ENCODE measurements around the gene RABEP2.
"Not testable (repeated sequence)": the region's sequence is repeated elsewhere in the genome, so short reads cannot be mapped to it uniquely, and the experiment has no call there.

Gene RABEP2

DNA sequence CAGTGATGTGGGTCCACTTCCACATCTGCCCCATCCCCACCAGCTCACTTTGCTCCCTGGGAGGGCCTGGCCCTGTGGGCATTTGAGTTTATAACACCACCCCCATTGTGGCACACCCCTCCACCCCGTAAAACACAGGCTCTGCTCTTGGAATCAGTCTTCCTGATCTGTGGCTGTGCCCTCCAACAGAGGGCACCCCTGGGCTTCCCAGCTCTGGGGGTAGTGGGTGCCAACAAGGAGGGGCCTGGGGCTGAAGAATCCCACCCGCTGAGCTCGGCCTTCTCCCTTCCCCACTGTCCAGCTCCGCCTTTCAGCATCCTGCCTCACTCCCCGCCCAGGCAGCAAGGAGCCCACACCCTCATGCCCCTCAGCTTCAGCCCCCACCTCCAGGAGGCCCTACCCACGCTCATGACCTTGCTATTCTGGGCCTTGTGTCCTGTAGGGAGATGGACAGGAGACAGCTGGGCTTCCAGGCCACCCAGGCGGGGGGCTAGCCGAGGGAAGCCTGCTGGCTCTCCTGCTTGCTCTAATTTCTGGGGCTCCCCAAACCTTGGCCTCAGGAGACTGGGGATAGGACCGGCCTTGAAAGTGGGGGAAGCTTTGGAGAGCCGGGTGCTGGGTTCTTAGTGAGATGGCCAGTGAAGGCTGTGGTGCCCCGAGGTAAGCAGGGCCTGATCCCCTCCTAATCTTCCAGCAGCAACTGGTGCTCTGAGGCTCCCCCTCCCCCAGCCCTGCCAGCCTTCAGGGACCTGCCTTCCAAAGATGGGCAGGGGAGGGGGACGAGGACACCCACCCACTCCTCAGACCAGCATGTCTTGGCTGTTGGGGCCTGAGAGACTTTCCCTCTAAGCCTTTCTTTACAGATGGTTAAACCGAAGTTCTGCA lies 49.7 kb downstream of the RABEP2 start:
- Mint-ChIP-seq H3K27me3 (no peaks in the 10 kb centered on the region), H3K27ac (peak overlapping the region; percentile 76), H3K36me3 (peaks cover 24 to 39% of the 10 kb centered on the region in 2 donors), H3K4me3 (no peak overlapping the region), H3K9me3 (no peaks in the 10 kb centered on the region), H3K4me1 (peaks cover 23 to 48% of the 10 kb centered on the region in 2 donors)
- ATAC-seq (replicated peaks) (no peak), DNase-seq (no peak)

GRCh38 chr16:28874406-28874805 lies 50.6 kb downstream of the RABEP2 start:
- ATAC-seq (replicated peaks) (no peak), DNase-seq (no peak)
- H3K36me3 Mint-ChIP-seq: peaks cover 33 to 48% of the 10 kb centered on the region in 2 donors
- no peaks in the 10 kb centered on the region for H3K9me3 Mint-ChIP-seq
- no peak overlapping the region for H3K4me3 Mint-ChIP-seq
- H3K4me1 Mint-ChIP-seq: peaks cover 25 to 44% of the 10 kb centered on the region in 2 donors
- no peaks in the 10 kb centered on the region for H3K27me3 Mint-ChIP-seq
- peak overlapping the region; percentile 37 for H3K27ac Mint-ChIP-seq

DNA sequence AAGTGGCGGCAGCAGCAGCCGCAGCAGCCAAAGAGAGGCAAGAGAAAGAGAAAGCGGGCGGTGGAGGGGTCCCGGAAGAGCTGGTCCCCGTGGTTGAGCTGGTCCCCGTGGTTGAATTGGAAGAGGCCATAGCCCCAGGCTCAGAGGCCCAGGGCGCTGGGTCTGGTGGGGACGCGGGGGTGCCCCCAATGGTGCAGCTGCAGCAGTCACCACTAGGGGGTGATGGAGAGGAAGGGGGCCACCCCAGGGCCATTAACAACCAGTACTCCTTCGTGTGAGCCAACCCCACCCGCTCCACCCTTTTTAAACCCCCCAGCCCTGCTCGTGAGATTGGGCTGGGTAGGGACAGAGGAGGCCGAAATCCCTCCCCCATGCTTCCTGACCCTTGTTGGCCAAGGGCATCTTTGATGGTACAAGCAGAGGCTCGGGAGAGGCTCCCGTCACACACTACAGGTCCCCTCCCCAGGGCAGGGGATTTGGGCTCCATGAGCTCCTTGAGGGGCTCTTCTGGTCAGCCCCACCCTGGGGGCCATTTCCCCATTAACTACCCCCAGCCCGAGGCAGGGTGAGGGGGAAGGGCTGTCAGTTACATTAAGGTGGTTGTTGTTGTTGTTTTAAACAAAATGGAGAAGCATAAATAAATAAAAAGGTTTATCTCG lies 51.4 kb downstream of the RABEP2 start:
- no peaks in the 10 kb centered on the region for H3K9me3 Mint-ChIP-seq
- H3K27me3 Mint-ChIP-seq: no peaks in the 10 kb centered on the region
- H3K4me1 Mint-ChIP-seq: peaks cover 19 to 37% of the 10 kb centered on the region in 2 donors
- peaks cover 34 to 56% of the 10 kb centered on the region in 2 donors for H3K36me3 Mint-ChIP-seq
- no peak overlapping the region for H3K4me3 Mint-ChIP-seq
- H3K27ac Mint-ChIP-seq: peak overlapping the region; percentile 57
- peak; percentile 23 for DNase-seq
- peak; percentile 76 to 78 for ATAC-seq (replicated peaks)

DNA sequence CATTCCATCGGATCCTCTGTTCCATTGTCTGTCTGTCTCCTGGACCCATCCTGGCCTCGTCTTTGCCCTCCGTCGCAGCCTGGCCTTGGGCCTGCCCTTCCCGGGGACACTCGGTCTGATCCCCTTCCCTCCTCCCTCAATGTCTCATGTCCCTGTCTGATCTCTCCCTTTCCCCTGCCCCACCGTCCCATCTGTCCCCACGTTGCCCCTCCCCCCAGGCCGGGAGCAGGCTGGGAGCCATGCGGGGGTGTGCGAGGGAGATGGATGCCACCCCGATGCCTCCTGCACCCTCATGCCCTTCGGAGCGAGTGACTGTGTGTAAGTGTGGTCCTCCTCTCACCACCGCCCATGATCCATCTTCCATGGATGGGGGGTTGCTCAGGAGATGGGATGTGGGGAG lies 52.1 kb downstream of the RABEP2 start:
- no peaks in the 10 kb centered on the region for H3K9me3 Mint-ChIP-seq
- DNase-seq (no peak), ATAC-seq (replicated peaks) (no peak)
- no peaks in the 10 kb centered on the region for H3K27me3 Mint-ChIP-seq
- H3K36me3 Mint-ChIP-seq: peaks cover 34 to 54% of the 10 kb centered on the region in 2 donors
- H3K4me3 Mint-ChIP-seq: no peak overlapping the region
- peaks cover 15 to 29% of the 10 kb centered on the region in 2 donors for H3K4me1 Mint-ChIP-seq
- no peak overlapping the region for H3K27ac Mint-ChIP-seq

DNA sequence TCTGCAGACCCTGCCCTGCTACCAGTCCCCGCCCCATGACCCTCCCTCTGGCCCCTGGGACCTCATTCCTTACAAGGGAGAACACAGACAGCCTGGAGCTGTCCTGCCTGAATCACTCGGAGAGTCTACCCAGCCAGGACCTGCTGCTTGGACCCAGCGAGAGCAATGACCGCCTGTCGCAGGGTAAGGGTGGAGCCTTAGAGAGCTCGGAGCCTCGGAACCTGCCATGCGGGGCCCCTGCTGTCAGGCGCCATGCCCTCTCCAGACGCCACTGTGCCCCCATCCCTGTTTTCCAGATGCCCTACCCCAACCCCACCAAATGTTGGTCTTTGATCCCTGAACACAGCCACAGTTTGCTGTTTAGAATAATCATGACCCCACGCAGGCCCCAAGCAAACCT lies 55.8 kb downstream of the RABEP2 start:
- DNase-seq (no peak), ATAC-seq (replicated peaks) (no peak)
- Mint-ChIP-seq H3K4me3 (no peak overlapping the region), H3K9me3 (no peaks in the 10 kb centered on the region), H3K27ac (no peak overlapping the region), H3K36me3 (peaks cover 44 to 62% of the 10 kb centered on the region in 2 donors), H3K4me1 (peaks cover 18 to 42% of the 10 kb centered on the region in 2 donors), H3K27me3 (no peaks in the 10 kb centered on the region)

- H3K27me3 Mint-ChIP-seq; DNase-seq; H3K4me3 Mint-ChIP-seq; H3K9me3 Mint-ChIP-seq; ATAC-seq (replicated peaks): not testable (repeated sequence)
- H3K27ac Mint-ChIP-seq: peak overlapping the region; percentile 47
- H3K36me3 Mint-ChIP-seq: peaks cover 32 to 52% of the 10 kb centered on the region in 2 donors
- H3K4me1 Mint-ChIP-seq: peaks cover 24 to 31% of the 10 kb centered on the region in 2 donors
These were observed 57.4 kb downstream of the RABEP2 start for GRCh38 chr16:28867646-28868045.

GRCh38 chr16:28867241-28867640 lies 57.8 kb downstream of the RABEP2 start:
- DNase-seq: no peak
- Mint-ChIP-seq H3K27ac (peak overlapping the region; percentile 47), H3K4me3 (no peak overlapping the region), H3K27me3 (no peaks in the 10 kb centered on the region), H3K36me3 (peaks cover 30 to 48% of the 10 kb centered on the region in 2 donors), H3K4me1 (peaks cover 22 to 30% of the 10 kb centered on the region in 2 donors), H3K9me3 (no peaks in the 10 kb centered on the region)
- ATAC-seq (replicated peaks): no peak

DNA sequence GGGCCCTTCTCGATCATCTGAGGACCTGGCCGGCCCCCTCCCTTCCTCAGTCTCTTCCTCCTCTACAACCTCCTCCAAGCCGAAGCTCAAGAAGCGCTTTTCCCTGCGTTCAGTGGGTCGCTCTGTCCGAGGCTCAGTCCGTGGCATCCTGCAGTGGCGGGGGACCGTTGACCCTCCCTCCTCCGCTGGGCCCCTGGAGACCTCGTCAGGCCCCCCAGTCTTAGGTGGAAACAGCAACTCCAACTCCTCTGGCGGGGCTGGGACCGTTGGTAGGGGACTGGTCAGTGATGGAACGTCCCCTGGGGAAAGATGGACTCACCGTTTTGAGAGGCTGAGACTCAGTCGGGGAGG lies 58.6 kb downstream of the RABEP2 start:
- no peaks in the 10 kb centered on the region for H3K9me3 Mint-ChIP-seq
- peaks cover 30 to 45% of the 10 kb centered on the region in 2 donors for H3K36me3 Mint-ChIP-seq
- H3K4me1 Mint-ChIP-seq: peaks cover 22 to 30% of the 10 kb centered on the region in 2 donors
- no peak for DNase-seq
- peak overlapping the region; percentile 47 for H3K27ac Mint-ChIP-seq
- H3K27me3 Mint-ChIP-seq: no peaks in the 10 kb centered on the region
- no peak for ATAC-seq (replicated peaks)
- H3K4me3 Mint-ChIP-seq: peak overlapping the region in 1 of 2 donors; percentile 26

GRCh38 chr16:28865722-28866453 lies 59.1 kb downstream of the RABEP2 start:
- Mint-ChIP-seq H3K4me1 (peaks cover 22 to 30% of the 10 kb centered on the region in 2 donors), H3K36me3 (peaks cover 30 to 45% of the 10 kb centered on the region in 2 donors), H3K9me3 (no peaks in the 10 kb centered on the region), H3K4me3 (peak overlapping the region in 1 of 2 donors; percentile 26), H3K27ac (peak overlapping the region; percentile 47), H3K27me3 (no peaks in the 10 kb centered on the region)
- no peak for ATAC-seq (replicated peaks)
- DNase-seq: no peak

- H3K27me3 Mint-ChIP-seq: no peaks in the 10 kb centered on the region
- DNase-seq (no peak), ATAC-seq (replicated peaks) (no peak)
- H3K4me3 Mint-ChIP-seq: peak overlapping the region; percentile 91 to 93
- no peaks in the 10 kb centered on the region for H3K9me3 Mint-ChIP-seq
- H3K27ac Mint-ChIP-seq: no peak overlapping the region
- H3K4me1 Mint-ChIP-seq: peaks cover 21 to 30% of the 10 kb centered on the region in 2 donors
- peaks cover 27 to 38% of the 10 kb centered on the region in 2 donors for H3K36me3 Mint-ChIP-seq
These were observed 59.9 kb downstream of the RABEP2 start for GRCh38 chr16:28865001-28865688.

- H3K4me1 Mint-ChIP-seq: peaks cover 21 to 30% of the 10 kb centered on the region in 2 donors
- peak overlapping the region; percentile 99 for H3K27ac Mint-ChIP-seq
- peak overlapping the region; percentile 91 to 93 for H3K4me3 Mint-ChIP-seq
- ATAC-seq (replicated peaks): no peak
- H3K9me3 Mint-ChIP-seq: no peaks in the 10 kb centered on the region
- H3K27me3 Mint-ChIP-seq: no peaks in the 10 kb centered on the region
- peaks cover 19 to 29% of the 10 kb centered on the region in 2 donors for H3K36me3 Mint-ChIP-seq
- no peak for DNase-seq
These were observed 60.9 kb downstream of the RABEP2 start for GRCh38 chr16:28863929-28864793.

DNA sequence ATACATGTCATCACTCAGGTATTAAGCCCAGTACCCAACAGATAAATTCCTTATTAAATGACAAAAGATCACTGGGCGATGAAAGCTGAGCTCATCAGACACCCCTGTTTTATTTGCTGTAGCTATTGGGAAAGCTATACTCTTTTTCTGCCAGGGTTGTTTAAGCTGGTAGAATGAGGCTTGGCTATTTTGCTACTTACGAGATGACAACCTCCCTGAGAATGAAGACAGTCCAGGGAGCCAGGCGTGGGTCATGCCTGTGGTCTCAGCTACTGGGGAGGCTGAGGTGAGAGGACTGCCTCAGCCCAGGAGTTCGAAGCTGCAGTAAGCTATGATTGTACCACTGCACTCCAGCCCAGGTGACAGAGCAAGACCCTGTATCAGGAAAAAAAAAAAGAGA lies 65.7 kb downstream of the RABEP2 start:
- no peak overlapping the region for H3K27ac Mint-ChIP-seq
- no peak overlapping the region for H3K4me3 Mint-ChIP-seq
- no peaks in the 10 kb centered on the region for H3K9me3 Mint-ChIP-seq
- H3K36me3 Mint-ChIP-seq: peaks cover 2 to 5% of the 10 kb centered on the region in 2 donors
- no peaks in the 10 kb centered on the region for H3K27me3 Mint-ChIP-seq
- H3K4me1 Mint-ChIP-seq: peaks cover 6 to 8% of the 10 kb centered on the region in 2 donors
- DNase-seq (no peak), ATAC-seq (replicated peaks) (no peak)

- Mint-ChIP-seq H3K4me3 (no peak overlapping the region), H3K36me3 (peaks cover 2 to 5% of the 10 kb centered on the region in 2 donors), H3K27me3 (no peaks in the 10 kb centered on the region), H3K27ac (no peak overlapping the region), H3K9me3 (no peaks in the 10 kb centered on the region), H3K4me1 (peaks cover 0 to 4% of the 10 kb centered on the region in 2 donors)
- no peak for DNase-seq
- no peak for ATAC-seq (replicated peaks)
These were observed 66.6 kb downstream of the RABEP2 start for GRCh38 chr16:28858421-28858820.
